Measurements from ENCODE around the gene GOLIM4.

- TF ChIP-seq HNF4A (conservative IDR thresholded peaks at IDR 0.05) (no peak), CTCF (IDR thresholded peaks at IDR 0.05; ENCODE audit: low read depth, low read length, missing input control) (no peak), MAX (IDR thresholded peaks at IDR 0.05) (no peak), REST (IDR thresholded peaks at IDR 0.05) (no peak), FOXA1 (IDR thresholded peaks at IDR 0.05) (no peak), YY1 (IDR thresholded peaks at IDR 0.05) (no peak), RAD21 (IDR thresholded peaks at IDR 0.05) (no peak), SP1 (IDR thresholded peaks at IDR 0.05) (no peak), TAF1 (conservative IDR thresholded peaks at IDR 0.05) (no peak), ATF3 (IDR thresholded peaks at IDR 0.05) (no peak), ZBTB33 (IDR thresholded peaks at IDR 0.05) (no peak)
Measured at GRCh38 chr3:167973046-167973445, 122.7 kb downstream of the GOLIM4 start.

Measured in liver (tissue), 3 donors.